Measurements from ENCODE around the gene OSTN. TPM values are rescaled to one million over a fixed set of nuclear protein-coding genes. Genes with fewer than 3 reads are reported as not detected.
"Not testable (repeated sequence)": the region's sequence is repeated elsewhere in the genome, so short reads cannot be mapped to it uniquely, and the experiment has no call there.

The OSTN gene
- total RNA-seq, 4 donors from 2014 or later = not detected

DNA sequence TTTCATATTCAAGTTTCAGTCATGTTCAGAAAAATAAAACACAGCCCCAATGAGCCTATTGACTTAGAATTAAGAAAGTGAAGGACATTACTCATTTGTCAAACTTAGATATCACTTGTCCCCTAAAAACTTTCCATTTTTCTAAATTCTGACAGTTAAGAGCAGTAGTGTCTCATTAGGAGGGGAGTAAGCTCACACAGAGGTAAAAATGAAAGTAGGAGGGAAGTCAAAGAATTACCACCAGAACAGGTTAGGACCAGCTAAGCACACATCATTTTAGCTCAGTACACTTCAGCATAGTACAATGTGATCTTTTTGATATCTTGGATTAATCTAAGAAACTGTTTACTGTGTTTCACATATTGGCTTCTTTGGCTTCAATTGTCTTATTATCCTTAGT is 64.3 kb downstream of the OSTN start:
- intact Hi-C loops (cut with DNase I) = no loop called here
- no peak for TF ChIP-seq POLR2A (IDR thresholded peaks at IDR 0.05)
- TF ChIP-seq, protein P1, sequence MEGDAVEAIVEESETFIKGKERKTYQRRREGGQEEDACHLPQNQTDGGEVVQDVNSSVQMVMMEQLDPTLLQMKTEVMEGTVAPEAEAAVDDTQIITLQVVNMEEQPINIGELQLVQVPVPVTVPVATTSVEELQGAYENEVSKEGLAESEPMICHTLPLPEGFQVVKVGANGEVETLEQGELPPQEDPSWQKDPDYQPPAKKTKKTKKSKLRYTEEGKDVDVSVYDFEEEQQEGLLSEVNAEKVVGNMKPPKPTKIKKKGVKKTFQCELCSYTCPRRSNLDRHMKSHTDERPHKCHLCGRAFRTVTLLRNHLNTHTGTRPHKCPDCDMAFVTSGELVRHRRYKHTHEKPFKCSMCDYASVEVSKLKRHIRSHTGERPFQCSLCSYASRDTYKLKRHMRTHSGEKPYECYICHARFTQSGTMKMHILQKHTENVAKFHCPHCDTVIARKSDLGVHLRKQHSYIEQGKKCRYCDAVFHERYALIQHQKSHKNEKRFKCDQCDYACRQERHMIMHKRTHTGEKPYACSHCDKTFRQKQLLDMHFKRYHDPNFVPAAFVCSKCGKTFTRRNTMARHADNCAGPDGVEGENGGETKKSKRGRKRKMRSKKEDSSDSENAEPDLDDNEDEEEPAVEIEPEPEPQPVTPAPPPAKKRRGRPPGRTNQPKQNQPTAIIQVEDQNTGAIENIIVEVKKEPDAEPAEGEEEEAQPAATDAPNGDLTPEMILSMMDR (IDR thresholded peaks at IDR 0.05) = no peak
- no peaks in the 10 kb centered on the region for H3K9me3 ChIP-seq
- H3K36me3 ChIP-seq = no peaks in the 10 kb centered on the region
- H3K4me3 ChIP-seq = no peak overlapping the region
- no peaks in the 10 kb centered on the region for H3K27me3 ChIP-seq
- H3K27ac ChIP-seq = peak overlapping the region in 1 of 4 donors; percentile 7
- no peaks in the 10 kb centered on the region for H3K4me1 ChIP-seq
- DNase-seq = no peak

DNA sequence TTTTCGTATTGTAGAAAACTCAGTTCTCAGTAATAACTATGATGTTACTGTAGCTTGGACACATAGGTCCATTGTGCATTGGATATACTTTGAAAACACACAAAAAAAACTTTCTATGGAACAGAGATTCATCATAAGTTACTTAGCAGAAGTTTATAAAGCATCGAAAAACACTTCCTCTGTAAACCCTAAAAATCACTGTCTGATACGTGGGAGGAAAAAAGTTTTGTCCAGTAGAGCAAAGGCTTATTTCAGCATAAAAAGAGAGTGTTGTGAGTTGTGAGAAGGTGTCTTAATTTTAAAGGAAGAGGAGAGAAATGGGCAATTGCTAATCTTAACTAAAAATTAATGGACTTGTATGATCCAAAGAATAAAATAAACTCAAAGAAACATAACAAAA is 64.8 kb downstream of the OSTN start:
- no peak for DNase-seq
- H3K9me3 ChIP-seq = no peaks in the 10 kb centered on the region
- 58 to 65% methylated on average over 3 of the region's 3 CpGs for WGBS, 2 donors
- H3K27ac ChIP-seq = no peak overlapping the region
- H3K27me3 ChIP-seq = no peaks in the 10 kb centered on the region
- H3K4me1 ChIP-seq = no peaks in the 10 kb centered on the region
- no peak overlapping the region for H3K4me3 ChIP-seq
- H3K36me3 ChIP-seq = no peaks in the 10 kb centered on the region
- intact Hi-C loops (cut with DNase I) = no loop called here
- TF ChIP-seq, protein P1 (IDR thresholded peaks at IDR 0.05) = no peak
- no peak for TF ChIP-seq POLR2A (IDR thresholded peaks at IDR 0.05)

DNA sequence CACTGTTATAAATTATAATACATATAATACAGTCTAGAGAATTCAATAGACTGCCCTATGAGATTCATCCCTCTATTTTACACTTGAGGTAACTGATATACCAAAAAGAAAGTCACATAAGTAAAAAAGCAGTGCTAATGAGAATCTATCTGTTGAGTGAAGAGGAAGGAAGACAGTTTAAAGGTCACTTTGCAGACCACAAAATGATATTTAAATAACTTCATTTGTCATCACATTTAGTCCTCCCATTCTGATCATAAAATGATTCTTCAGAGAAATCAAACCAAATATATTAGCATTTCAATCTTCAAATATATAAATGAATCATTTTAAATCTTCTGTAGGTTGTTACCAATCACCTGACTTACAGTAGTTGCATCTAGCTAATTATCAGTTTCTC is 69.7 kb downstream of the OSTN start:
- H3K9me3 ChIP-seq = no peaks in the 10 kb centered on the region
- H3K36me3 ChIP-seq = no peaks in the 10 kb centered on the region
- DNase-seq = no peak
- no peak for TF ChIP-seq POLR2A (IDR thresholded peaks at IDR 0.05)
- TF ChIP-seq, protein P1 (IDR thresholded peaks at IDR 0.05) = no peak
- H3K27ac ChIP-seq = no peak overlapping the region
- H3K4me1 ChIP-seq = no peaks in the 10 kb centered on the region
- no peak overlapping the region for H3K4me3 ChIP-seq
- intact Hi-C loops (cut with DNase I) = no loop called here
- H3K27me3 ChIP-seq = no peaks in the 10 kb centered on the region

DNA sequence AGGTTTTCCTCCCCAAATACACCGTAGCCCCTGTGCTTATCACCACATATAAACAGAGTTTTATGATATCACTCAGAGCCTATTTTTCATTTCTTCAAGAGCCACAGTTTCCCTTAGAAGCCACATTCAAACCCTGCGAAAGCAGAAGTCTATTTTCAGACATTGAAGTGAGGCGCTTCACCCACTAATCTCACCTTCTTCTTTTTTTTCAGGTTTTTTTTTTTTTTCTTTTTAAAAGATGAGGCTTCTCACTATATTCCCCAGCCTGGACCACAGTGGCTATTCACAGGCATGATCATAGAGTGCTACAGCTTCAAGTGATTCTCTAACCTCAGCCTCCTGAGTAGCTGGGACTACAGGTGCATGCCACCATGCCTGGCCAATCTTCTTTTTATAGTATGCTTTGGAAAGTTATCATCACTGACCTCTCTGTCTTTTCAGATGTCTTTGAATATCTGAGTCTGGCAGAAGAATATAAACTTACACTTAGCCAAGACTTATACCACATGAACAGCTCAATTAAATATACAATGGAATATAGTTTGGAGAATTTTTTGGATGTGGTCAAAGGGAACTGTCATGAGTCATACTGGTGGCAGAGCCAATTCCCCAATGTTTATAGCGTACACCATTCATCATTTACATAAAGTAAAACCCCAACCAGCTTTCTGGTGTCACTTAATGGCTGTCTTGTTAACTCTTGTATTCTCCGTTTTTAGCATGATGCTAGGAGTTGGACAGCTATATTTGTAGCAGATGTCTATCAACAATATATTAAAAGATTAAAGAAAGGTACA is 70.4 kb downstream of the OSTN start:
- DNase-seq = no peak
- Histone ChIP-seq H3K4me3 (no peak overlapping the region), H3K27me3 (no peaks in the 10 kb centered on the region), H3K4me1 (no peaks in the 10 kb centered on the region), H3K36me3 (no peaks in the 10 kb centered on the region), H3K9me3 (no peaks in the 10 kb centered on the region), H3K27ac (no peak overlapping the region)
- WGBS, 2 donors = 47 to 49% methylated on average over 5 of the region's 5 CpGs
- no peak for TF ChIP-seq POLR2A (IDR thresholded peaks at IDR 0.05)
- TF ChIP-seq, protein P1 (IDR thresholded peaks at IDR 0.05) = no peak
- intact Hi-C loops (cut with DNase I) = no loop called here

DNA sequence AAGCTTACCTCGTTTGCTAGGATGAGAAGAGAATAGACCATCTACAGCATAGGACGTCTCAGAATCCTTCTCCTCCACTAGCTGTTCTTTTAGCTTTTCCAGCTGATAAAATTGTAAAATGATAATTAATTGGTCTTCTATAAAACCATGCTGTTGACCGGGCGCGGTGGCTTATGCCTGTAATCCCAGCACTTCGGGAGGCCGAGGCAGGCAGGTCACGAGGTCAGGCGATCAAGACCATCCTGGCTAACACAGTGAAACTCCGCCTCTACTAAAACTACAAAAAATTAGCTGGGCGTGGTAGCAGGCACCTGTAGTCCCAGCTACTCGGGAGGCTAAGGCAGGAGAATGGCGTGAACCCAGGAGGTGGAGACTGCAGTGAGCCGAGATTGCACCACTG is 76.2 kb downstream of the OSTN start:
- H3K27me3 ChIP-seq; intact Hi-C loops (cut with DNase I); H3K27ac ChIP-seq; DNase-seq; H3K4me1 ChIP-seq; H3K36me3 ChIP-seq; H3K9me3 ChIP-seq; H3K4me3 ChIP-seq: not testable (repeated sequence)
- WGBS, 2 donors = 74 to 84% methylated on average over 12 to 14 of the region's 14 CpGs

DNA sequence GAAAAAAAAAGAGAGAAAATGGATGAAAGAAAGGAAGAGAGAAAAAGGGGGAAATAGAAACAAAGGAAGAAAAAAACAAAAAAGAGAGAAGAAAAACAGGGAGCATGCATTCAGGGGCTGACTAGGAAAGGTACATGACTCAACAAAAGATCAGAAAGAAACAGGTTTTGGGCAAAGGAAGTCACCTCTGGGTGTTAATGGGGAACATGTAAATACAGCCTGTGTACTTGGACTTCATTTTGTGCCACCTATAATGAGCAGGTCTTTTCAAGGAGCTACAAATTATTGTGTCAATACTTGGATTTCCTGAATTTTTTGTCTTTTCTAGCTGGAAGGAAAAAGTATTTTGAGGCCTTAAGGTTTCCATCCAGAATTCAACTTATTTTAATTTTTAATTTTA is 76.7 kb downstream of the OSTN start:
- Histone ChIP-seq H3K9me3 (no peaks in the 10 kb centered on the region), H3K27me3 (no peaks in the 10 kb centered on the region), H3K4me1 (no peaks in the 10 kb centered on the region), H3K36me3 (no peaks in the 10 kb centered on the region), H3K27ac (no peak overlapping the region), H3K4me3 (no peak overlapping the region)
- intact Hi-C loops (cut with DNase I) = no loop called here
- no peak for TF ChIP-seq POLR2A (IDR thresholded peaks at IDR 0.05)
- TF ChIP-seq, protein P1 (IDR thresholded peaks at IDR 0.05) = no peak
- no peak for DNase-seq
